ENCODE measurements around the gene CD177. TPM values are rescaled to one million over a fixed set of nuclear protein-coding genes. Genes with fewer than 3 reads are reported as not detected.
"Not testable (repeated sequence)": the region's sequence is repeated elsewhere in the genome, so short reads cannot be mapped to it uniquely, and the experiment has no call there.

CD177 gene
- total RNA-seq, 1 experiment from 2014 or later, result 0.09 TPM

DNA sequence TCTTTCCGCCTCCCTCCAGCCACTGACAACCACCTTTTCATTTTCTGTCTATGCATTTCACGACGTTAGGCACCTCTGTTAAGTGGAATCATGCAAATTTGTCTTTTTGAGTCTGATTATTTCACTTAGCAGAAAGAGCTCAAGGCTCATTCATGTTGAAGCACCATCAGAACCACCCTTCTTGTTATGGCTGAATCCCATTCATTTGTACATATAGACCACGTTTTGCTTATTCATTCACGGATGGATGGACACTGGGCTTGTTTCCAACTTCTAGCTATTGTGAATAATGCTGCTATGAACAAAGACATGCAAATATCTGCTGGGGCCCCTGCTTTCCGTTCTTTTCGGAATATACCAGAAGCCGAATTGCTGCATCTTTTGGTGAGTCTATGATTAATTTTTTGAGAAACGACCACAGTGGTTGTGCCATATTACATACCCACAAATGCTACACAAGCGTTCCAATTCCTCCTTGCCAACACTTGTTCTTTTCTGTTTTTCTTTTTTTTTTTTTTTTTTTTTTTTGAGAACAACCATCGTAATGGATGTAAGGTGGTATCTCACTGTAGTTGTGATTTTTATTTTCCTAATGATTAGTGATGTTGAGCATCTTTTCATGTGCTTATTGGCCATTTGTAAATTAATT, 37.5 kb downstream of the CD177 start:
- not testable (repeated sequence) for H3K23ac ChIP-seq (ENCODE audit: insufficient read length, low read depth, low read length); H3K56ac ChIP-seq (ENCODE audit: insufficient read length, low read depth, low read length); H3K9ac ChIP-seq (ENCODE audit: extremely low read depth, insufficient read length, low read length); H2BK12ac ChIP-seq (ENCODE audit: insufficient read length, low read depth, low read length); H2AK5ac ChIP-seq (ENCODE audit: insufficient read length, low read length); H4K5ac ChIP-seq (ENCODE audit: insufficient read length, low read depth, low read length); H2BK120ac ChIP-seq (ENCODE audit: low read depth, low read length, poor library complexity, severe bottlenecking); DNase-seq; H3K36me3 Mint-ChIP-seq (ENCODE audit: insufficient read depth in 1 of 3, low read depth in 3 of 3); H4K8ac ChIP-seq (replicated peaks; ENCODE audit: insufficient read length, low read depth, low read length); H3T11ph ChIP-seq (ENCODE audit: low read length); H3K27ac Mint-ChIP-seq; H3K79me2 ChIP-seq (ENCODE audit: insufficient read depth, low read length); H3K4me3 Mint-ChIP-seq; H3K9me3 ChIP-seq (ENCODE audit: control insufficient read depth, low read depth, low read length); H4K91ac ChIP-seq (ENCODE audit: insufficient read length, low read depth, low read length); H2BK5ac ChIP-seq (ENCODE audit: insufficient read length, low read length); H3K4me2 ChIP-seq (ENCODE audit: insufficient read depth, insufficient read length, low read length); H3K27me3 ChIP-seq (ENCODE audit: insufficient read depth, low read length); H3K4ac ChIP-seq (ENCODE audit: low read depth, low read length); H2BK20ac ChIP-seq (ENCODE audit: low read depth, low read length, poor library complexity, severe bottlenecking); H3K23me2 ChIP-seq (ENCODE audit: insufficient read length, low read depth, low read length, poor library complexity, severe bottlenecking); H3K4me1 ChIP-seq (ENCODE audit: insufficient read depth, low read length); H3K14ac ChIP-seq (ENCODE audit: insufficient read depth, low read length); H3K27ac ChIP-seq (ENCODE audit: insufficient read length, low read depth, low read length); H4K20me1 ChIP-seq (ENCODE audit: control insufficient read depth, insufficient read depth, insufficient read length); H2AFZ ChIP-seq (ENCODE audit: low read length); H3K79me1 ChIP-seq (ENCODE audit: insufficient read depth, low read depth, low read length, poor library complexity, severe bottlenecking); H3K18ac ChIP-seq (ENCODE audit: insufficient read length, low read depth, low read length); H3K4me1 Mint-ChIP-seq; H2BK15ac ChIP-seq (ENCODE audit: low read depth, low read length)
- no CpG with 5 or more reads among the region's 11 CpGs for WGBS (ENCODE audit: extremely low coverage, insufficient read length, low lambda C conversion rate)
- H3K9me3 Mint-ChIP-seq, result peaks cover 12 to 48% of the 10 kb centered on the region in 2 experiments; a peak in 4 of 5 replicates
- peaks cover 16% of the 10 kb centered on the region for H3K27me3 Mint-ChIP-seq (ENCODE audit: low read depth)

GRCh38 chr19:43391552-43391935, 38.1 kb downstream of the CD177 start:
- H2BK5ac ChIP-seq (ENCODE audit: insufficient read length, low read length); H3K9ac ChIP-seq (ENCODE audit: extremely low read depth, insufficient read length, low read length); H3K56ac ChIP-seq (ENCODE audit: insufficient read length, low read depth, low read length); H3K79me2 ChIP-seq (ENCODE audit: insufficient read depth, low read length); H3K4me1 Mint-ChIP-seq; H3T11ph ChIP-seq (ENCODE audit: low read length); H3K9me3 ChIP-seq (ENCODE audit: control insufficient read depth, low read depth, low read length); H3K23ac ChIP-seq (ENCODE audit: insufficient read length, low read depth, low read length); H2BK12ac ChIP-seq (ENCODE audit: insufficient read length, low read depth, low read length); H3K14ac ChIP-seq (ENCODE audit: insufficient read depth, low read length); DNase-seq; H4K5ac ChIP-seq (ENCODE audit: insufficient read length, low read depth, low read length); H2AK5ac ChIP-seq (ENCODE audit: insufficient read length, low read length); H4K20me1 ChIP-seq (ENCODE audit: control insufficient read depth, insufficient read depth, insufficient read length); H3K27ac Mint-ChIP-seq; H3K4me3 Mint-ChIP-seq; H4K8ac ChIP-seq (replicated peaks; ENCODE audit: insufficient read length, low read depth, low read length); H3K4me2 ChIP-seq (ENCODE audit: insufficient read depth, insufficient read length, low read length); H3K4ac ChIP-seq (ENCODE audit: low read depth, low read length); H2BK120ac ChIP-seq (ENCODE audit: low read depth, low read length, poor library complexity, severe bottlenecking); H3K18ac ChIP-seq (ENCODE audit: insufficient read length, low read depth, low read length); H4K91ac ChIP-seq (ENCODE audit: insufficient read length, low read depth, low read length); H3K27me3 ChIP-seq (ENCODE audit: insufficient read depth, low read length); H3K23me2 ChIP-seq (ENCODE audit: insufficient read length, low read depth, low read length, poor library complexity, severe bottlenecking); H3K4me1 ChIP-seq (ENCODE audit: insufficient read depth, low read length); H2AFZ ChIP-seq (ENCODE audit: low read length); H3K27ac ChIP-seq (ENCODE audit: insufficient read length, low read depth, low read length); H2BK15ac ChIP-seq (ENCODE audit: low read depth, low read length); H3K79me1 ChIP-seq (ENCODE audit: insufficient read depth, low read depth, low read length, poor library complexity, severe bottlenecking); H2BK20ac ChIP-seq (ENCODE audit: low read depth, low read length, poor library complexity, severe bottlenecking); H3K36me3 Mint-ChIP-seq (ENCODE audit: insufficient read depth in 1 of 3, low read depth in 3 of 3): not testable (repeated sequence)
- peaks cover 16% of the 10 kb centered on the region for H3K27me3 Mint-ChIP-seq (ENCODE audit: low read depth)
- no CpG with 5 or more reads among the region's 6 CpGs for WGBS (ENCODE audit: extremely low coverage, insufficient read length, low lambda C conversion rate)
- peaks cover 10 to 46% of the 10 kb centered on the region in 2 experiments for H3K9me3 Mint-ChIP-seq

Data from H9 (cell line).